DND-41 (cell line): ENCODE results near the gene BAK1.

Source experiments
- ATAC-seq: fragments of 200-7000 bp; cut with Tn5 transposase; 3 replicates; pipeline ENCODE4 v1.9.1; 2021; ENCODE audit warnings: low read depth; ENCODE audit not compliant: insufficient read depth
- DNase-seq: peaks from one replicate; pipeline ENCODE4 v3.0.0-alpha.2; 2020
- H2AFZ ChIP-seq: 2 replicates; pipeline ENCODE4 v1.6.0; 2012; ENCODE audit warnings: low read depth, low read length
- H3K27ac ChIP-seq: 2 replicates; pipeline ENCODE4 v1.5.1; 2012; ENCODE audit warnings: low read length, inconsistent platforms
- H3K27me3 ChIP-seq: fragments of 200-600 bp; sonication (generic); 2 replicates; pipeline ENCODE4 v1.6.0; 2012; ENCODE audit warnings: low read length, mild to moderate bottlenecking, inconsistent platforms; ENCODE audit not compliant: insufficient read depth, poor library complexity
- H3K36me3 ChIP-seq: 2 replicates; pipeline ENCODE4 v1.5.1; 2012; ENCODE audit warnings: low read length, inconsistent platforms; ENCODE audit not compliant: insufficient read depth
- H3K4me1 ChIP-seq: 2 replicates; pipeline ENCODE4 v1.5.1; 2012; ENCODE audit warnings: mild to moderate bottlenecking, low read length; ENCODE audit not compliant: insufficient read depth
- H3K4me2 ChIP-seq: 2 replicates; pipeline ENCODE4 v1.6.0; 2012; ENCODE audit warnings: mild to moderate bottlenecking, moderate library complexity, low read length, inconsistent platforms; ENCODE audit not compliant: insufficient read depth
- H3K4me3 ChIP-seq, 2 experiments: fragments of 200-600 bp in 1 of 2; shearing (Covaris generic) in 1 of 2; 2 replicates each; pipeline ENCODE4 v1.5.1; 2012 to 2016; ENCODE audit warnings: inconsistent platforms in 2 of 2, low read length in 2 of 2, mild to moderate bottlenecking in 2 of 2, low read depth in 1 of 2, moderate library complexity in 1 of 2
- H3K79me2 ChIP-seq: 2 replicates; pipeline ENCODE4 v1.6.0; 2012; ENCODE audit warnings: low read length, inconsistent platforms; ENCODE audit not compliant: insufficient read depth
- H3K9ac ChIP-seq: 2 replicates; pipeline ENCODE4 v1.6.0; 2012; ENCODE audit warnings: low read depth, mild to moderate bottlenecking, inconsistent platforms, low read length, moderate library complexity
- H3K9me3 ChIP-seq: 2 replicates; pipeline ENCODE4 v1.5.1; 2012; ENCODE audit warnings: low read length, moderate library complexity, mild to moderate bottlenecking, inconsistent platforms; ENCODE audit not compliant: insufficient read depth, severe bottlenecking
- H4K20me1 ChIP-seq: 2 replicates; pipeline ENCODE4 v1.6.0; 2012; ENCODE audit warnings: low read length; ENCODE audit not compliant: insufficient read depth
- EZH2 ChIP-seq: IDR thresholded peaks from 3 replicates; pipeline ENCODE4 v1.6.1; 2012; ENCODE audit warnings: borderline replicate concordance, low read depth, mild to moderate bottlenecking, moderate library complexity, low read length, inconsistent platforms; ENCODE audit not compliant: severe bottlenecking
- TF ChIP-seq, protein P1 (sequence below): IDR thresholded peaks from 2 replicates; pipeline ENCODE4 v1.5.1; 2012; ENCODE audit warnings: borderline replicate concordance, low read length, moderate library complexity, mild to moderate bottlenecking; ENCODE audit not compliant: poor library complexity, severe bottlenecking; ENCODE audit errors: extremely low read depth

Gene BAK1

GRCh38 chr6:33613146-33613794 is 33.2 kb upstream of the BAK1 start:
- Histone ChIP-seq H2AFZ (no peak overlapping the region), H3K36me3 (no peaks in the 10 kb centered on the region), H3K27me3 (no peaks in the 10 kb centered on the region), H3K9ac (no peak overlapping the region), H3K4me3 (no peak overlapping the region), H4K20me1 (no peaks in the 10 kb centered on the region), H3K27ac (no peak overlapping the region), H3K79me2 (no peaks in the 10 kb centered on the region), H3K4me2 (no peak overlapping the region), H3K9me3 (peaks cover 3% of the 10 kb centered on the region), H3K4me1 (no peaks in the 10 kb centered on the region)
- DNase-seq (no peak), ATAC-seq (no peak)
- no peak for TF ChIP-seq EZH2
- TF ChIP-seq, protein P1, sequence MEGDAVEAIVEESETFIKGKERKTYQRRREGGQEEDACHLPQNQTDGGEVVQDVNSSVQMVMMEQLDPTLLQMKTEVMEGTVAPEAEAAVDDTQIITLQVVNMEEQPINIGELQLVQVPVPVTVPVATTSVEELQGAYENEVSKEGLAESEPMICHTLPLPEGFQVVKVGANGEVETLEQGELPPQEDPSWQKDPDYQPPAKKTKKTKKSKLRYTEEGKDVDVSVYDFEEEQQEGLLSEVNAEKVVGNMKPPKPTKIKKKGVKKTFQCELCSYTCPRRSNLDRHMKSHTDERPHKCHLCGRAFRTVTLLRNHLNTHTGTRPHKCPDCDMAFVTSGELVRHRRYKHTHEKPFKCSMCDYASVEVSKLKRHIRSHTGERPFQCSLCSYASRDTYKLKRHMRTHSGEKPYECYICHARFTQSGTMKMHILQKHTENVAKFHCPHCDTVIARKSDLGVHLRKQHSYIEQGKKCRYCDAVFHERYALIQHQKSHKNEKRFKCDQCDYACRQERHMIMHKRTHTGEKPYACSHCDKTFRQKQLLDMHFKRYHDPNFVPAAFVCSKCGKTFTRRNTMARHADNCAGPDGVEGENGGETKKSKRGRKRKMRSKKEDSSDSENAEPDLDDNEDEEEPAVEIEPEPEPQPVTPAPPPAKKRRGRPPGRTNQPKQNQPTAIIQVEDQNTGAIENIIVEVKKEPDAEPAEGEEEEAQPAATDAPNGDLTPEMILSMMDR = no peak

- Histone ChIP-seq H3K27me3 (no peaks in the 10 kb centered on the region), H3K79me2 (no peaks in the 10 kb centered on the region), H3K9ac (no peak overlapping the region), H4K20me1 (no peaks in the 10 kb centered on the region), H3K4me3 (no peak overlapping the region), H3K36me3 (no peaks in the 10 kb centered on the region), H3K4me2 (no peak overlapping the region), H2AFZ (no peak overlapping the region), H3K27ac (no peak overlapping the region), H3K9me3 (peaks cover 3% of the 10 kb centered on the region), H3K4me1 (no peaks in the 10 kb centered on the region)
- ATAC-seq = no peak
- TF ChIP-seq, protein P1 = no peak
- no peak for TF ChIP-seq EZH2
- no peak for DNase-seq
Measured at GRCh38 chr6:33610779-33611732, 31.0 kb upstream of the BAK1 start.

GRCh38 chr6:33610067-33610466 is 30.0 kb upstream of the BAK1 start:
- H3K9ac ChIP-seq = no peak overlapping the region
- no peaks in the 10 kb centered on the region for H3K4me1 ChIP-seq
- no peak overlapping the region for H3K4me2 ChIP-seq

More at GRCh38 chr6:33610067-33610466, 30.0 kb upstream of the BAK1 start:
- Histone ChIP-seq H3K27ac (no peak overlapping the region), H3K27me3 (no peaks in the 10 kb centered on the region), H3K79me2 (no peaks in the 10 kb centered on the region), H3K4me3 (no peak overlapping the region), H2AFZ (no peak overlapping the region), H4K20me1 (no peaks in the 10 kb centered on the region), H3K36me3 (no peaks in the 10 kb centered on the region), H3K9me3 (peaks cover 3% of the 10 kb centered on the region)
- DNase-seq (no peak), ATAC-seq (no peak)
- TF ChIP-seq, protein P1 = no peak
- TF ChIP-seq EZH2 = no peak
